Measurements from ENCODE around the gene AMER1.
A peak's percentile ranks its signal among the peaks of the same experiment; 100 is the strongest.
"Not testable (repeated sequence)": the region's sequence is repeated elsewhere in the genome, so short reads cannot be mapped to it uniquely, and the experiment has no call there.

AMER1 gene

DNA sequence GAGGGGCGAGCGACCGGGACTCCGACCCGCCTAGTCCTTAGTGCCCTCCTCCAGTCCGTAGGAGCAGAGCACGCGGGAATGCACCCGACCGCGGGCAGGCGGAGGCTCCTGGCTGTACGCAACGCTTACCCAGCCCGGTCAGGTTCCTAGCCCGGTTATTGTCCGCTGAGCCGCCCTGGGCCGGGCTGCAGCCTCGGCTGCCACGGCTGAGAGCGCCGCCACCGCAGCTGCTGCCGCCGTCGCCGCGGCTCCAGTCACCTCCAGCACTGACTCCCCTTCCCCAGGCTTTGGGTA, at the start of gene AMER1:
TSS of gene AMER1 (minus strand) at position 268 of the 294 bp plus-strand sequence. CDS start 12,422 bp downstream, outside the sequence.
- TF ChIP-seq, protein P1, sequence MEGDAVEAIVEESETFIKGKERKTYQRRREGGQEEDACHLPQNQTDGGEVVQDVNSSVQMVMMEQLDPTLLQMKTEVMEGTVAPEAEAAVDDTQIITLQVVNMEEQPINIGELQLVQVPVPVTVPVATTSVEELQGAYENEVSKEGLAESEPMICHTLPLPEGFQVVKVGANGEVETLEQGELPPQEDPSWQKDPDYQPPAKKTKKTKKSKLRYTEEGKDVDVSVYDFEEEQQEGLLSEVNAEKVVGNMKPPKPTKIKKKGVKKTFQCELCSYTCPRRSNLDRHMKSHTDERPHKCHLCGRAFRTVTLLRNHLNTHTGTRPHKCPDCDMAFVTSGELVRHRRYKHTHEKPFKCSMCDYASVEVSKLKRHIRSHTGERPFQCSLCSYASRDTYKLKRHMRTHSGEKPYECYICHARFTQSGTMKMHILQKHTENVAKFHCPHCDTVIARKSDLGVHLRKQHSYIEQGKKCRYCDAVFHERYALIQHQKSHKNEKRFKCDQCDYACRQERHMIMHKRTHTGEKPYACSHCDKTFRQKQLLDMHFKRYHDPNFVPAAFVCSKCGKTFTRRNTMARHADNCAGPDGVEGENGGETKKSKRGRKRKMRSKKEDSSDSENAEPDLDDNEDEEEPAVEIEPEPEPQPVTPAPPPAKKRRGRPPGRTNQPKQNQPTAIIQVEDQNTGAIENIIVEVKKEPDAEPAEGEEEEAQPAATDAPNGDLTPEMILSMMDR (IDR thresholded peaks at IDR 0.05; ENCODE audit: unreplicated experiment in 3 of 3) = no peak
- Mint-ChIP-seq H3K27me3 (ENCODE audit: low read depth) (no peaks in the 10 kb centered on the region), H3K36me3 (ENCODE audit: low read depth) (no peaks in the 10 kb centered on the region), H3K9me3 (no peaks in the 10 kb centered on the region), H3K4me3 (peak within 1 kb of the TSS; percentile 91 to 98 (median 96)), H3K4me1 (peaks cover 28% of the 10 kb centered on the region), H3K27ac (peak within 1 kb of the TSS; percentile 96 to 98 (median 96))

DNA sequence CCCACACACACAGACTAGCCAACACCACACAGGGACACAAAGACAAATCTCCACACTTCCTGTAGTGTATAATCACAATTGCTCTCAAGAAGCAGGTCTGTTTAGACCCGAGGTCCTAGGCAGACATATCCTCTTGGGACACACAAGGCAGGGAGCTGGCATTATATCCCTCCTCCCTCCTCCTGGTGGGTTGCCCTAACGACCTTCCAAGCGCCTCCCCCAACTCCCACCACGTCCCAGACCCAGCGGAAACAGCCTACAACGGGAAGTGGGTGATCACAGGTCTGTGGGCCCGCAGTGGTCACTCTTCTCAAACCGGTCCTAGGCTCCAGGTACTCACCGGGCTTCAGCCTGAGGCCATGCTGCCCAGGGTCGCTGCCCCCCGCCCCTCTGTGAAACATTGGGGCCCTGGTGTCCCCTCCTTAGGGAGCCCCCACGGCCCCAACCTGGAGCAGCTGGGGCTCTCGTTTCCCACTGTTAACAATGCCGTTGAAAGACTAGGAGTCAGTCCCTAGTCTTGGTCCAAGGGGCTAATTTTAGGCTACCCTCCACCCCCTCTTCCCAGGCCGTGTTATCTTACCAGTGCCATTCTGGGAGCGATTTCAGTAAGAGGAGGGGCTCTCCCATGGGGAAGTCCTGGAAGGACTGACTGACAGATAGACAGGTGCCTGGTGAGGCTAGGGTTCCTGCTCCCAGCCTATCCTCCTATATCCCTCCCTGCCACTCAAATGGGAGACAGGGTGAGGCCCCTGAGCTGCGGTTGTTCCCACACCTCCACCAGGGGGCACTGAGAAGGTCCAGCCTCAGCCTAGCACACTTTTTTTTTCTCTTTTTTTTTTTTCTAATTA, 24.8 kb upstream of the AMER1 start, which contains the start of gene ASB12:
TSS of gene ASB12 (minus strand) at position 485 of the 848 bp plus-strand sequence. CDS start 4,957 bp downstream, outside the sequence.
- H3K36me3 Mint-ChIP-seq (ENCODE audit: low read depth) = no peaks in the 10 kb centered on the region
- H3K9me3 Mint-ChIP-seq = peaks cover 8% of the 10 kb centered on the region
- TF ChIP-seq, protein P1 (IDR thresholded peaks at IDR 0.05; ENCODE audit: unreplicated experiment in 3 of 3) = no peak
- H3K27ac Mint-ChIP-seq = no peak within 1 kb of the TSS
- no peaks in the 10 kb centered on the region for H3K4me1 Mint-ChIP-seq
- H3K4me3 Mint-ChIP-seq = no peak within 1 kb of the TSS
- no peaks in the 10 kb centered on the region for H3K27me3 Mint-ChIP-seq (ENCODE audit: low read depth)

DNA sequence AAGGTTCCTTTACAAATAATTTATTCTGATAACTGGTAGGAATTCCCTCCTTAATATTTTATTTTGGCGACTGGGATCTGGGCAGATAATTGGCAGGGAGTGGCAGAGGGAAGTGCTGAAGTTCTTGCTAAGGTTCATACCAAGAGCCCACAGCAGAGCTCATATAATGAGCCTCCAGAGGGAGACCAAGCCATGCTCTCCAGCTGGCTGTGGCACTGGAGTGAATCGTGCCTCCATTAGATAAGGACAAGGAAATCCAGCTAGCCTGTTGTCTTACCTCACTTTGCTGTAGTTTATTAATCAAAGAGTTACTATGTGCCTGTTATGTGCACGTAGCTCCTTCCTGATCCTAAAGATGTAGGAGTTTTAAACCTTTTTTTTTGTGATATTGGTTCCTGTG, 23.6 kb upstream of the AMER1 start:
- Mint-ChIP-seq H3K27ac (no peak overlapping the region), H3K27me3 (ENCODE audit: low read depth) (no peaks in the 10 kb centered on the region), H3K9me3 (peaks cover 8% of the 10 kb centered on the region), H3K4me1 (no peaks in the 10 kb centered on the region), H3K36me3 (ENCODE audit: low read depth) (no peaks in the 10 kb centered on the region), H3K4me3 (no peak overlapping the region)
- TF ChIP-seq, protein P1 (IDR thresholded peaks at IDR 0.05; ENCODE audit: unreplicated experiment in 3 of 3) = no peak

DNA sequence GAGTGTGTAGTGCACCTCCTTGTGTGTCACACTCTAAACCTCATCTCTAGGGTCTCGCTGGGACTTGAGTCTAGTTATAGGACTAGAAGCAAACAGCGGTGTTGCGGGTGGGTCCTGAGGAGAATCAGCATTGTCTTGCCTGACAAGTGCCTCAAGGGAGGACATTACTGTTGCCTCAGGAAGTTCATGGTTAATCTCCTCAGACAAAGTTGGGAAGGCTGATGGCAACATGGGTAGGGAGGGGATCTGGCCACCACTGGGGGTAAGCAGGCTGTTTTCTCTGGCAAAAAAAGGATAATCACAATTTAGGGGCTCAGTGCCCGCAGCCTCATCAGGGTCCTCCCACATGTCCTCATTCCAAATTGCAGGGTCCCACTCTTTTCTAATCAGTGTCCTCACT, 12.5 kb upstream of the AMER1 start:
- Mint-ChIP-seq H3K9me3 (peaks cover 8% of the 10 kb centered on the region), H3K4me1 (no peaks in the 10 kb centered on the region), H3K4me3 (no peak overlapping the region), H3K27me3 (ENCODE audit: low read depth) (no peaks in the 10 kb centered on the region), H3K36me3 (ENCODE audit: low read depth) (no peaks in the 10 kb centered on the region), H3K27ac (no peak overlapping the region)
- TF ChIP-seq, protein P1 (IDR thresholded peaks at IDR 0.05; ENCODE audit: unreplicated experiment in 3 of 3) = no peak

DNA sequence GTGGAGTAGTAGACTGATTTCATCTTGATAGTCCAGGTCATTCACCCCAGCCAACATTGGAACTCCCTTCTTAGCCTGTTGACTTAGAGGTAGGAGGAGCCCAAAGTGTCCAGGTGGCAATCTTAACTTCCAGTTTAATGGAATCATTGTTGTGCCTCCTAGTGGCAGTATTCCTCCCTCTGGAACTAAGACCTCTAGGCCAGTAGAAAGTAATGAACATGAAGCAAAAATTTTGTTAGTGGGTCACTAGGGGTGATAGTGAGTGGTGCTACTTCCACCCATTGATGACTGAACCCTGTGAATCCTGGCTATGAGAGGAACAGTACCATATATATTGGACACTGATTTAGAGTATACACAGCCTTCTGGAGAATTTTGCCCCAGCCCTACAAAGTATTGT, 8.5 kb upstream of the AMER1 start:
- H3K36me3 Mint-ChIP-seq (ENCODE audit: low read depth); H3K4me3 Mint-ChIP-seq; H3K4me1 Mint-ChIP-seq; H3K27me3 Mint-ChIP-seq (ENCODE audit: low read depth); H3K27ac Mint-ChIP-seq; H3K9me3 Mint-ChIP-seq: not testable (repeated sequence)

DNA sequence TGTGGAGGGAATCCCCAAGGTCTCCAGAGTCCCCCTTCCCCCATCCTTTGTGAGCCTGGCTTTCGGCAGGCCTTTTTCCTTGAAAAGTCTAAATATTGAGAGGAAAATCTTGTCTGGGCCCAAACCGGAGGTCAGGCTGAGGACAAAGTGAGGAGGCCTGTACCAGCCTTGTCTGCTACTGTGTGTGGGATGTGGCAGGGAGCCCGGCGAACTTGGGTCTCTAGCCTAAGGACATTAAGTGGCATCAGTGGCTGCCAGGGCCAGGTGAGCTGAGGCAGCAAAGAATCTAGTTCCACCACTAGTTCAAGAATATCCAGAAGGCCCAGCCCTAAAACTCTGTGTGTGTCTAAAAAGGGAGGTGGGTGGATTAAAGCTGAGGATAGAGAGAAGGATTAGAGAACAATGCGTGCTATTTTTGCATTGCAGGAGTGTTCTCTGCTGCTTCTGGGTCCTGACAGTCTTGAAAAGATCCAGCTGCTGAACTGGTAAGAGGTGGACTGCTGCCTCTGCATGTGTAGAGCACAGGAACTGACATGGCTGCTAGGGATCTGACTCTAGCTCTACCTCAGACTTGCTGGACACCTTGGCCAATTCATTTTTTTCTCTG, 1.2 kb upstream of the AMER1 start:
- Mint-ChIP-seq H3K4me3 (peak overlapping the region; percentile 91 to 96 (median 96)), H3K4me1 (peaks cover 20% of the 10 kb centered on the region), H3K9me3 (no peaks in the 10 kb centered on the region), H3K27me3 (ENCODE audit: low read depth) (no peaks in the 10 kb centered on the region), H3K27ac (peak overlapping the region; percentile 96 to 98 (median 96)), H3K36me3 (ENCODE audit: low read depth) (no peaks in the 10 kb centered on the region)
- TF ChIP-seq, protein P1 (IDR thresholded peaks at IDR 0.05; ENCODE audit: unreplicated experiment in 3 of 3) = no peak

Data from nephron (organoid).